KMS-11 (cell line): Measurements from ENCODE around the gene HASPIN.

ENCODE experiments used
- H2AFZ ChIP-seq: fragments of 200-600 bp; sonication (generic); 2 replicates; pipeline ENCODE4 v1.6.1; 2016; ENCODE audit warnings: antibody characterized with exemption, mixed run types, low read depth
- H3K27ac ChIP-seq: fragments of 200-600 bp; sonication (generic); 2 replicates; pipeline ENCODE4 v1.6.1; 2016; ENCODE audit warnings: mild to moderate bottlenecking, mixed run types
- H3K27me3 ChIP-seq: fragments of 200-600 bp; sonication (generic); 2 replicates; pipeline ENCODE4 v1.6.1; 2017; ENCODE audit warnings: mild to moderate bottlenecking, low read depth, mixed run types, moderate library complexity; ENCODE audit not compliant: insufficient read depth
- H3K36me3 ChIP-seq: fragments of 200-600 bp; sonication (generic); 2 replicates; pipeline ENCODE4 v1.6.1; 2017; ENCODE audit warnings: mild to moderate bottlenecking, mixed run types; ENCODE audit not compliant: insufficient read depth
- H3K4me1 ChIP-seq: fragments of 200-600 bp; sonication (generic); 2 replicates; pipeline ENCODE4 v1.6.1; 2016; ENCODE audit warnings: mild to moderate bottlenecking, low read depth, mixed run types; ENCODE audit not compliant: poor library complexity, severe bottlenecking
- H3K4me2 ChIP-seq: fragments of 200-600 bp; sonication (generic); 2 replicates; pipeline ENCODE4 v1.7.0; 2016; ENCODE audit warnings: mild to moderate bottlenecking, mixed run types
- H3K4me3 ChIP-seq: fragments of 200-600 bp; sonication (generic); IDR thresholded peaks from 2 replicates; pipeline ENCODE4 v1.6.1; 2017; ENCODE audit warnings: low read depth, low read length, mixed read lengths; ENCODE audit not compliant: insufficient read depth
- H3K79me2 ChIP-seq: fragments of 200-600 bp; sonication (generic); 2 replicates; pipeline ENCODE4 v1.6.1; 2016; ENCODE audit warnings: low read depth, mixed run types; ENCODE audit not compliant: insufficient read depth
- H3K9ac ChIP-seq: fragments of 200-600 bp; sonication (generic); 2 replicates; pipeline ENCODE4 v1.6.1; 2016; ENCODE audit warnings: mild to moderate bottlenecking, mixed run types
- H4K20me1 ChIP-seq: fragments of 200-600 bp; sonication (generic); 2 replicates; pipeline ENCODE4 v1.6.1; 2016; ENCODE audit warnings: mild to moderate bottlenecking, mixed run types; ENCODE audit not compliant: insufficient read depth
- TF ChIP-seq, protein P1 (sequence below): fragments of 200-600 bp; sonication (generic); conservative IDR thresholded peaks from 2 replicates; pipeline ENCODE4 v1.6.1; 2017; ENCODE audit warnings: low read depth, mild to moderate bottlenecking, antibody characterized with exemption, low read length, moderate library complexity, mixed read lengths

HASPIN gene

DNA sequence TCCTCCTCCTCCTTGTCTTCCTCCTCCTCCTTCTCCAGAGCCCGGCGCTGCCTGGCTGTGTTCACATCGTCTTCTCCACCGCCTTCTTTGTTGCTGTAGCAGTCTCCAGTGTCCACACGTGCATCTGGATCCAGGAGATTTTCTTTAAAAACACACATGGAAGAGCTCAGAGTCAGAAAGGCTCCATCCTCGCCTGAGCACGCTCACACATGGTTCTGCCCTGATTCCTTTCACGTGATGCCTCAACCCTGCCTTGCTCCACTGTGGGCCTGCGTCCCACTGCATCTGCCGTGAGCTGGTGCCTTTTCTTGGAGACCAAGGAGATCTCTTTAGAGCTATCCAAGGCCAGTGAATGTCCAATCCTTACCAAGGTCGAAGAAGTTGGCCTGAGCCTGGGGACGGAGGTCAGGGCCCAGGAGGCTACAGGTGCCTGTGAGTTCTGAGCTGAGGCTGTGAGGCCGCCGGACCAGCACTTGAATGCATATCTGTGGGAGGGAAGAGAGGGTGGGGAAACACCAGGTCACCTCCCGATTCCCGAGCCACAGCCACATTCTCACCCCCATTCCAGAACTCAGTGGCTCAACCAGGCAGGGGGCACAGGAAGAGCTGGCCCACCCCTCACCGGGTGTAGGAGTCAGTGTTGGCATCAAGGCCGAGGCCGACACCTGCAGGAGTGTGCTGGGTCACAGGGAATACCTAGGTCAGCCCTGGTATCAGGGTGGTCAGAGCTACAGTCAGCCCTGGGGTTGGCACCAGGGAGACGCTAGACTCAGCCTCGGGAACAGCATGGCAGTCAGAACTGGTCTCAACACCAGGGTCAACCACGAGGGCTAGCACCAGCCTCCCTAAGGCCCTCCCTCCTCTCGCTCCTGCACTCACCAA is 37.6 kb downstream of the HASPIN start:
- Histone ChIP-seq H3K4me1 (no peaks in the 10 kb centered on the region), H3K4me2 (no peak overlapping the region), H4K20me1 (no peaks in the 10 kb centered on the region), H3K36me3 (no peaks in the 10 kb centered on the region), H3K79me2 (no peaks in the 10 kb centered on the region), H3K27ac (no peak overlapping the region), H3K27me3 (no peaks in the 10 kb centered on the region), H2AFZ (no peak overlapping the region), H3K9ac (no peak overlapping the region), H3K4me3 (no peak overlapping the region)
- TF ChIP-seq, protein P1, sequence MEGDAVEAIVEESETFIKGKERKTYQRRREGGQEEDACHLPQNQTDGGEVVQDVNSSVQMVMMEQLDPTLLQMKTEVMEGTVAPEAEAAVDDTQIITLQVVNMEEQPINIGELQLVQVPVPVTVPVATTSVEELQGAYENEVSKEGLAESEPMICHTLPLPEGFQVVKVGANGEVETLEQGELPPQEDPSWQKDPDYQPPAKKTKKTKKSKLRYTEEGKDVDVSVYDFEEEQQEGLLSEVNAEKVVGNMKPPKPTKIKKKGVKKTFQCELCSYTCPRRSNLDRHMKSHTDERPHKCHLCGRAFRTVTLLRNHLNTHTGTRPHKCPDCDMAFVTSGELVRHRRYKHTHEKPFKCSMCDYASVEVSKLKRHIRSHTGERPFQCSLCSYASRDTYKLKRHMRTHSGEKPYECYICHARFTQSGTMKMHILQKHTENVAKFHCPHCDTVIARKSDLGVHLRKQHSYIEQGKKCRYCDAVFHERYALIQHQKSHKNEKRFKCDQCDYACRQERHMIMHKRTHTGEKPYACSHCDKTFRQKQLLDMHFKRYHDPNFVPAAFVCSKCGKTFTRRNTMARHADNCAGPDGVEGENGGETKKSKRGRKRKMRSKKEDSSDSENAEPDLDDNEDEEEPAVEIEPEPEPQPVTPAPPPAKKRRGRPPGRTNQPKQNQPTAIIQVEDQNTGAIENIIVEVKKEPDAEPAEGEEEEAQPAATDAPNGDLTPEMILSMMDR = no peak

GRCh38 chr17:3761918-3762380 is 38.2 kb downstream of the HASPIN start:
- Histone ChIP-seq H3K4me2 (no peak overlapping the region), H3K79me2 (no peaks in the 10 kb centered on the region), H3K4me3 (no peak overlapping the region), H3K27me3 (no peaks in the 10 kb centered on the region), H3K27ac (no peak overlapping the region), H3K9ac (no peak overlapping the region), H2AFZ (no peak overlapping the region), H4K20me1 (no peaks in the 10 kb centered on the region), H3K36me3 (no peaks in the 10 kb centered on the region), H3K4me1 (no peaks in the 10 kb centered on the region)
- TF ChIP-seq, protein P1 = no peak

- Histone ChIP-seq H3K9ac (no peak overlapping the region), H2AFZ (no peak overlapping the region), H3K4me1 (no peaks in the 10 kb centered on the region), H3K4me3 (no peak overlapping the region), H3K79me2 (no peaks in the 10 kb centered on the region), H4K20me1 (no peaks in the 10 kb centered on the region), H3K36me3 (no peaks in the 10 kb centered on the region), H3K27ac (no peak overlapping the region), H3K27me3 (no peaks in the 10 kb centered on the region), H3K4me2 (no peak overlapping the region)
- TF ChIP-seq, protein P1 = no peak
Measured at GRCh38 chr17:3762922-3763776, 39.4 kb downstream of the HASPIN start.

DNA sequence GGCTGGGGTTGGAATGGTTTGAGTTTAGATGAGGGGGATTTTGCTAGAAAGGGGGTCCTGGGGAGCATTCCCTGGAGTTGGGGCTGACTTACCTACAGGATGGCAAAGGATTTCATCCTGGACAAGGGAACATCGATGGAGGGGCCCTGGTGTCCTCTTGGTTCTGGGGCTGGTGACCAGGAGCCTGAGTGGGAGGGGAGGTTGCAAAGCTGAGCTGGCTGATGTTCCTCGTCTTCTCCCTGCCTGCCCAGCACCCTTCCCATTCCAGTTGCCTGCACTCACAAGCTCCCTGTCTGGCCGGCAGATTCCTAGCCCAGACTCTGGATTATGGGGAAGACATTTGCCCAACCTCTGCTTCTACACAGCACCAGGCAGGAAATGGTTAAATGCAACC is 40.1 kb downstream of the HASPIN start:
- no peaks in the 10 kb centered on the region for H3K27me3 ChIP-seq
- H3K9ac ChIP-seq = no peak overlapping the region
- H3K4me2 ChIP-seq = no peak overlapping the region
- no peaks in the 10 kb centered on the region for H3K36me3 ChIP-seq
- H3K79me2 ChIP-seq = no peaks in the 10 kb centered on the region
- no peak overlapping the region for H3K4me3 ChIP-seq
- no peaks in the 10 kb centered on the region for H4K20me1 ChIP-seq
- H3K27ac ChIP-seq = no peak overlapping the region
- TF ChIP-seq, protein P1 = no peak
- H2AFZ ChIP-seq = no peak overlapping the region
- no peaks in the 10 kb centered on the region for H3K4me1 ChIP-seq
